HG02588 (cell line): ENCODE results near the gene AK3.

ENCODE experiments used
- ATAC-seq: cut with Tn5 transposase; IDR thresholded peaks from one replicate; pipeline ENCODE4 v1.9.1; 2021; ENCODE audit warnings: mild to moderate bottlenecking, moderate library complexity; ENCODE audit not compliant: unreplicated experiment

AK3 gene

GRCh38 chr9:4750023-4750673 lies 9.1 kb upstream of the AK3 start:
- ATAC-seq: no peak

- no peak for ATAC-seq
These were observed 7.6 kb upstream of the AK3 start for GRCh38 chr9:4748612-4749011.

- ATAC-seq: no peak
These were observed 5.5 kb upstream of the AK3 start for GRCh38 chr9:4746278-4747030.

- ATAC-seq: no peak
These were observed 2.3 kb upstream of the AK3 start for GRCh38 chr9:4743131-4743875.

- ATAC-seq: no peak
These were observed 1.2 kb upstream of the AK3 start for GRCh38 chr9:4742246-4742645.

- ATAC-seq: no peak
These were observed 525 bp upstream of the AK3 start for GRCh38 chr9:4741365-4742089.

- no peak for ATAC-seq
These were observed 689 bp downstream of the AK3 start for GRCh38 chr9:4740388-4740637.

GRCh38 chr9:4739587-4740387 lies 1.2 kb downstream of the AK3 start:
- no peak for ATAC-seq

GRCh38 chr9:4738866-4739586 lies 2.0 kb downstream of the AK3 start:
- no peak for ATAC-seq

GRCh38 chr9:4734150-4734549 lies 6.9 kb downstream of the AK3 start:
- ATAC-seq: no peak

- ATAC-seq: no peak
These were observed 8.1 kb downstream of the AK3 start for GRCh38 chr9:4732890-4733289.

- no peak for ATAC-seq
These were observed 13.4 kb downstream of the AK3 start for GRCh38 chr9:4727593-4727992.

GRCh38 chr9:4725706-4726442 lies 15.1 kb downstream of the AK3 start:
- ATAC-seq: no peak

- ATAC-seq: no peak
These were observed 19.3 kb downstream of the AK3 start for GRCh38 chr9:4721736-4722135.

- ATAC-seq: no peak
These were observed 22.1 kb downstream of the AK3 start for GRCh38 chr9:4718911-4719310.

- no peak for ATAC-seq
These were observed 23.2 kb downstream of the AK3 start for GRCh38 chr9:4717815-4718214.

- no peak for ATAC-seq
These were observed 24.8 kb downstream of the AK3 start for GRCh38 chr9:4716163-4716562.

- ATAC-seq: no peak
These were observed 26.6 kb downstream of the AK3 start for GRCh38 chr9:4714266-4715016.

GRCh38 chr9:4713849-4714248 lies 27.2 kb downstream of the AK3 start:
- ATAC-seq: no peak
